Stimulated activated CD4-positive, alpha-beta T cell treated with anti-CD3 and anti-CD28 coated beads, TNF-alpha, amount 100 ng/mL, for 24 hours (primary cell): ENCODE data around the gene FTCD.
"Not testable (repeated sequence)": the region's sequence is repeated elsewhere in the genome, so short reads cannot be mapped to it uniquely, and the experiment has no call there.

ENCODE experiments used
- DNase-seq, 3 experiments: peaks; one replicate each; pipeline ENCODE4 v3.0.0-alpha.2; 2020; ENCODE audit warnings: low read depth in 3 of 3

Gene FTCD

GRCh38 chr21:46140352-46141003, 14.9 kb downstream of the FTCD start:
- DNase-seq = not testable (repeated sequence)

GRCh38 chr21:46139686-46140085, 15.7 kb downstream of the FTCD start:
- no peak for DNase-seq

- no peak for DNase-seq
Measured at GRCh38 chr21:46138383-46138970, 16.9 kb downstream of the FTCD start.

GRCh38 chr21:46137908-46138307, 17.5 kb downstream of the FTCD start:
- no peak for DNase-seq

- DNase-seq = no peak
Measured at GRCh38 chr21:46136739-46137349, 18.5 kb downstream of the FTCD start.

- DNase-seq = no peak
Measured at GRCh38 chr21:46135782-46136395, 19.5 kb downstream of the FTCD start.

- no peak for DNase-seq
Measured at GRCh38 chr21:46131838-46132651, 23.3 kb downstream of the FTCD start.

GRCh38 chr21:46131588-46131837, 23.9 kb downstream of the FTCD start:
- DNase-seq = no peak

GRCh38 chr21:46130831-46131587, 24.4 kb downstream of the FTCD start:
- no peak for DNase-seq

GRCh38 chr21:46129846-46130651, 25.3 kb downstream of the FTCD start:
- DNase-seq = no peak

GRCh38 chr21:46128933-46129571, 26.3 kb downstream of the FTCD start:
- DNase-seq = no peak

GRCh38 chr21:46128106-46128932, 27.1 kb downstream of the FTCD start:
- no peak for DNase-seq

GRCh38 chr21:46127239-46128105, 27.9 kb downstream of the FTCD start:
- DNase-seq = no peak

GRCh38 chr21:46126309-46127238, 28.8 kb downstream of the FTCD start:
- no peak for DNase-seq

- DNase-seq = no peak
Measured at GRCh38 chr21:46125846-46126301, 29.5 kb downstream of the FTCD start.

- DNase-seq = no peak
Measured at GRCh38 chr21:46124926-46125845, 30.2 kb downstream of the FTCD start.
